Naive thymus-derived CD8-positive, alpha-beta T cell (primary cell): ENCODE measurements around the gene ABCA1. TPM values are rescaled to one million over a fixed set of nuclear protein-coding genes. Genes with fewer than 3 reads are reported as not detected.
"Not testable (repeated sequence)": the region's sequence is repeated elsewhere in the genome, so short reads cannot be mapped to it uniquely, and the experiment has no call there.

Experiments used
- ATAC-seq, 2 donors: fragments of 150-1000 bp; cut with Tn5 transposase in 1 of 2; sonication (Bioruptor Pico), chemical (Tn5 transposase) in 1 of 2; 1 replicate in 1 of 2; 2 replicates in 1 of 2; pipeline ENCODE4 v1.10.0; 2021; ENCODE audit warnings: mild to moderate bottlenecking in 2 of 2, moderate library complexity in 2 of 2
- POLR2A ChIA-PET: fragments of 350-600 bp; sonication (Branson Sonifier 250); formaldehyde crosslinking; loops from one replicate; lab custom pipeline; 2021; ENCODE audit warnings: antibody characterized with exemption; lab: Charles Lee
- DNase-seq, 10 donors: peaks; one replicate each; pipeline versions ENCODE4 v3.0.0 to v3.0.0-alpha.2; 2020 to 2022
- H3K27ac Mint-ChIP-seq, 10 donors: one replicate each; pipeline ENCODE4 v1.8.0; 2020 to 2022; ENCODE audit warnings: mild to moderate bottlenecking in 10 of 10, mixed read lengths in 10 of 10, moderate library complexity in 4 of 10, inconsistent platforms in 1 of 10
- H3K27me3 Mint-ChIP-seq, 5 donors: one replicate each; pipeline ENCODE4 v1.8.0; 2021 to 2022; ENCODE audit warnings: mixed read lengths in 5 of 5
- H3K36me3 Mint-ChIP-seq, 3 donors: one replicate each; pipeline ENCODE4 v1.8.0; 2020 to 2022; ENCODE audit warnings: mixed read lengths in 3 of 3, mild to moderate bottlenecking in 2 of 3, inconsistent platforms in 1 of 3
- H3K4me1 Mint-ChIP-seq, 4 donors: one replicate each; pipeline ENCODE4 v1.8.0; 2021 to 2022; ENCODE audit warnings: mixed read lengths in 4 of 4
- H3K4me3 Mint-ChIP-seq, 10 donors: one replicate each; pipeline ENCODE4 v1.8.0; 2020 to 2022; ENCODE audit warnings: mild to moderate bottlenecking in 10 of 10, mixed read lengths in 10 of 10, moderate library complexity in 6 of 10, inconsistent platforms in 1 of 10
- H3K9me3 Mint-ChIP-seq, 9 donors: one replicate each; pipeline ENCODE4 v1.8.0; 2020 to 2022; ENCODE audit warnings: mixed read lengths in 9 of 9, mild to moderate bottlenecking in 3 of 9, inconsistent platforms in 1 of 9, moderate library complexity in 1 of 9
- polyA plus RNA-seq, 3 donors: library from polyadenylated mRNA; unstranded; fragments of 300-500 nt; fragmentation: Illumina TruSeq; gene quantifications; one replicate each; pipeline ENCODE4 v1.2.3, GENCODE V29; 2021
- total RNA-seq, 8 experiments: library from RNA in 2 of 8; stranded (reverse) in 2 of 8; gene quantifications; one replicate each; pipeline ENCODE4 v1.2.3 and lab custom pipeline; 2021 to 2026

ABCA1 gene
- total and polyA plus RNA-seq, 5 experiments from 2014 or later = 0.13 to 0.93 (median 0.43) TPM; not detected in 1

DNA sequence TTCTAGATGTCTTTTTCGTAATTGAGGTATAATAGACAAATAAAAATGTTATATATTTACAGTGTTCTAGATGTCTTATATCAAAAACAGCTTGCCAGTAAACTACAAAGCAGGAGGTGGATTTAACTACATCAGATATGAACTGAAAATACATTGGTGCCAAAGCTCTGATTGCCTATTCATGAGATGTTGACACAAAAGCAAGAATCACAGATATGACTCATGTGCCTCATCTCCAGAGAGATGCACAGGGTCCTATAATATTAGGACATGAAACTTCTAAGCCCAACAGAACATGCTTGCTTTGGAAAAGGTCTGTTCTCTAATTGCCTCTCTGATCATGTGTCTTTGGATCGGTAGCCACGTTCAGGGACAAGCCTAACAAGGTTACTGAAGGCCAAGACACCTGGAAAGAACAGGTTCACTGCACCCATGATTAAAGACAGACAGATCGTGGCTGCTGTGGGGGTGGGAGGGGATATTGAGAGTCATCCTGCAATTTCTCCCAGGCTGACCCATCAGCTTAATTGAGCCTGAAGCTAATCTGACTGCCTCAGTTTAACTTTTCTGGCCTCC lies 16.8 kb downstream of the ABCA1 start:
- DNase-seq (no peak), ATAC-seq (no peak)
- Mint-ChIP-seq H3K9me3 (no peaks in the 10 kb centered on the region), H3K27ac (no peak overlapping the region), H3K36me3 (no peaks in the 10 kb centered on the region), H3K4me1 (peaks cover 13 to 49% (median 28%) of the 10 kb centered on the region in 4 donors), H3K27me3 (peaks cover 0 to 3% (median 0%) of the 10 kb centered on the region in 5 donors), H3K4me3 (no peak overlapping the region)
- POLR2A ChIA-PET = no interaction called here

DNA sequence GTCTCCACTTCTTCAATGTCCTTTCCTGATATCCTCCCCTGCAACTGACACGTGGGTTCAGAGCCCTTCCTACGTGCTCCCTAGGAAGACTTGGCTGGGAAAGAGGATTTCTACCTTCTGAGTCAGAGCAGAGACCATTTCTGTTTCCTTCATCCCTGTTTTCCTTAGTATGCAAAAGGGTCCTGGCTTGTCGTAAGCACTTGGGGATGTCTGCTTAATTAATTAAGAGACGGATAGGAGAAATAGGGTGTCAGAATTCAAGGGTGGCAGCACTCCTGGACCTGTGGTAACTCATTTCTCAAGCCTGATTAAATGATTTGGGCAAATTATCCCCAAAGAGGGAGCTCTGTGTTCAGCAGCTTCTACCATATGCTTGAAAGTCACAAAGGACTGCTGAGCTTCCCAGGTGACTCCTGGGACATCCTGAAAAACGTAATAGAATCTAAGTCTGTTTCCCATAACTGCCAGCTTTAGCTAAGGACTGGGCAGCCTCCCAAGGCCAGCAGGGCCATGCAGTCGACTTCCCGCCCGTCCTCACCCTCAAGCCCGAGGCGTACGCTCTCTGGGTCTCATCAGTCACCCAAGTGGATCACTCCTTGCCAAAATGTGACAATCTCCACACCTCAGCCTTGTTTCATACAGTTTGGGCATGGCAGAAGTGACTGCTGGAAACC lies 20.5 kb downstream of the ABCA1 start:
- DNase-seq (no peak), ATAC-seq (no peak)
- H3K27me3 Mint-ChIP-seq = no peaks in the 10 kb centered on the region
- H3K27ac Mint-ChIP-seq = no peak overlapping the region
- no peaks in the 10 kb centered on the region for H3K9me3 Mint-ChIP-seq
- POLR2A ChIA-PET = no interaction called here
- no peak overlapping the region for H3K4me3 Mint-ChIP-seq
- peaks cover 10 to 39% (median 26%) of the 10 kb centered on the region in 4 donors for H3K4me1 Mint-ChIP-seq
- H3K36me3 Mint-ChIP-seq = no peaks in the 10 kb centered on the region

DNA sequence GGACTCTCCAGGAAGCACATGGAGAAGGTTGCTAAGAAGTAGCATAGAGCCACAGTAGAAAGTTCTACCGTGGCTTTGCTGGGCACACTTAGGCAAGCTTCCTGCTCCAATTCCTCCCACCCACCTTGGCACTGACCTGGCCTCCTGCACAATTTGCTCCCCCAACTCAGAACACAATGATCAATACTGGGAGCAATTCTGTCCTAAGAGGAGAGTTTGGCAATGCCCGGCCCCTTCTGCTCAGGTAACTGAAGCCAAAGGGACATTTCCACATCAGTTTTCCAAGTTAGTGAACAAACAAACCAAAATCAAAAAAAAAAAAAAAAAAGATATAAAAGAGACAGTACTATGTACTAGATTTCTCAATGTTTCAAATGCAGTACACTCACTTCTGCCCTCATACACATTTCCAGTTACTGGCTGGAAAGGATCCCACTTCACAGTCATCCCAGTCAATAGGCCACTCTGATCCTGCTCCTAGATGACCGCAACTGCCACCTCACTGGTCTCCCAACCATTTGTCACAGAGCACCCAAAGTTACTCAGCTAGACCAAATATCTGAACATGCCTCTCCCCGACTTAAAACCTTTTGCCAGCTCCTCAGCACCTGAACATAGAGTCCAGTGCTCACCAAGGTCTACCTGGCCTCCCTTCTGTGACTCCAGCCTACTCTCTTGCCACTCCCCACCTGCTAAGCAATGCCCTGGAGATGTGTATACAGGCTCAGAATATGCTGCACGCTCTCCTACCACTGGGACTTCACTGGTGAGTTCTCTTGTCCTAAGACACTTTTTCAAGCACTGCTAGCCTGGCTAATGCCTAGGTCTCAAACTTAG lies 21.3 kb downstream of the ABCA1 start:
- ATAC-seq = no peak
- peak overlapping the region in 1 of 10 donors; percentile 18 for H3K27ac Mint-ChIP-seq
- no peak overlapping the region for H3K4me3 Mint-ChIP-seq

DNA sequence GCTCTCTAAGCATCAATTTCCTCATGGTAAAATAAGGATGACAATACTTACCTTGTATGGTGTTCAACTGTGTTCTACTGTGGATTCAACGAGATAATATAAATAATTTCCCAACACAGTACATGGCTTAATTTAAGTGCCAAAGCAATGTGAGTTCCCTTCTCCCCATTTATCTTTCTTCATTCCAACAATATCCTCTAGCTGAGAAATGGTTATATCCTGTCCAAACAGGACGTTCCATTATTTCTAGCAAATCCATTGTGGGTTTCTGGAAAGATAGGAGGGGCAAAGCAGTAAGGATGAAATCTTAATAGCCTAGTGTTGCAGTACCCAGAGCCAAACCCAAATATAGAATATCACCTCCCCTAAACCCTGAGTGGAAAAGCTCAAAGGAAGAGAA lies 22.0 kb downstream of the ABCA1 start:
- Mint-ChIP-seq H3K4me1 (peaks cover 10 to 31% (median 27%) of the 10 kb centered on the region in 4 donors), H3K27me3 (no peaks in the 10 kb centered on the region), H3K4me3 (no peak overlapping the region), H3K9me3 (no peaks in the 10 kb centered on the region), H3K27ac (no peak overlapping the region), H3K36me3 (peaks cover 0 to 2% (median 0%) of the 10 kb centered on the region in 3 donors)
- ATAC-seq = no peak
- POLR2A ChIA-PET = no interaction called here
- no peak for DNase-seq

More for the DNA sequence above, 21.3 kb downstream of the ABCA1 start:
- no peaks in the 10 kb centered on the region for H3K36me3 Mint-ChIP-seq
- POLR2A ChIA-PET = no interaction called here
- no peak for DNase-seq
- no peaks in the 10 kb centered on the region for H3K9me3 Mint-ChIP-seq
- no peaks in the 10 kb centered on the region for H3K27me3 Mint-ChIP-seq
- H3K4me1 Mint-ChIP-seq = peaks cover 10 to 34% (median 26%) of the 10 kb centered on the region in 4 donors

DNA sequence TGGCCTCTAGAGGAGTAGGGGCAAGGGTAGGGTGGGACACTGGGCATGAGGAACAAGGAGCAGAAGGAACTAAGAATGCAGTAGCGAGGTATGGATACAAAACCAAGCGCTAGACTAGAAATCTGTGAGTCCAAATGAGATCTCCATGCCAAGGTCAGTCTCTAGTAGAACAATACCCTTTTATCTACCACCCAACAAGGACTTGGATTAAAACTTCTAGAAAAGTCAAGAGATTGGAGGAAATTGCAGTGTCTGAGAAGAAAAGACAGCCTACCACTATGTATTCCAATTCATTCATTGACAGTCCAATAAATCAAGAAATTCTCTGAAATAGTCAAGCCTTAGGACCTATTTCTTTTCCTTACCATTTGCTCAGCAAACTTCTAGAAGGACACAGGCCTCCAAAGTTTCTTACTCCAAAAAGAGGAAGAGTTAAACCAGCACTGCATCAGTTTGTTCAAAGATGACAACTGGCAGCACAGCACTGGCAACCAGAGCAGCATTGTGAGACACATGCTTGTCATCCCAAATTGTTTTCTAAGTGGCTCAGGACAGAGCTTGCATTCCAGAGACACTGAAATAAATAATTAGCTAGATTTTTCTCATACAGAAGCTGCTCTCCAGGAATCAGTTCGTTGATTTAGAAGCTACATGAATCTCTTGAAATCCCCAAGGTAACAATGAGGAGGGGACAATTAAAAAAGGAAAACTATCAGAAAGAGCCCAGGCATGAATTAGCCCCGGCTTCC lies 22.6 kb downstream of the ABCA1 start:
- Mint-ChIP-seq H3K9me3 (no peaks in the 10 kb centered on the region), H3K4me1 (peaks cover 11 to 34% (median 30%) of the 10 kb centered on the region in 4 donors), H3K27ac (no peak overlapping the region), H3K36me3 (peaks cover 0 to 2% (median 0%) of the 10 kb centered on the region in 3 donors), H3K4me3 (no peak overlapping the region), H3K27me3 (no peaks in the 10 kb centered on the region)
- POLR2A ChIA-PET = no interaction called here
- no peak for DNase-seq
- no peak for ATAC-seq

DNA sequence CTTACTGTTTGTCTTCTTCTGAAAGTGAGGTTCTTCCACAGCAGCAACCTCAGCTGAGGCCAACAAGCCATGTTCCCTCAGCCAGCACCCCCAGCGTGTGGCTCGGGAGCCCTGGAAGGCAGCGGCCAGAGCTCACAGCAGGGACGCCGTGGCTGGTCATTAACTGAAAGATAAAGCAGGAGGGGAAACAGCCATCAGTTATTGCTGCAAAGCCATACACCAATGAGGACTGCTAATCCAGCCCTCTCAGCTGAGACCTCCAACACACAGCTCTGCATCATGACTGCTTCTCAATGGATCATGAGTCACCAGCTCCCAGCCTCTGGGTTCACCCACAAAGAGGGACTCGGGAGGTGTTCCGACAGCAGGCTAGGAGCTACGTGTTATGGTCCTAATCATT lies 24.3 kb downstream of the ABCA1 start:
- Mint-ChIP-seq H3K4me1 (peaks cover 11 to 33% (median 23%) of the 10 kb centered on the region in 4 donors), H3K4me3 (no peak overlapping the region), H3K27me3 (no peaks in the 10 kb centered on the region), H3K36me3 (peaks cover 0 to 3% (median 0%) of the 10 kb centered on the region in 3 donors), H3K9me3 (no peaks in the 10 kb centered on the region), H3K27ac (no peak overlapping the region)
- ATAC-seq (no peak), DNase-seq (no peak)
- POLR2A ChIA-PET = interaction anchor here (0.6 to 0.7 kb wide), 2 partner anchors 35 to 56 kb away, joined by 3 read pairs; no protein-coding TSS in a partner anchor

DNA sequence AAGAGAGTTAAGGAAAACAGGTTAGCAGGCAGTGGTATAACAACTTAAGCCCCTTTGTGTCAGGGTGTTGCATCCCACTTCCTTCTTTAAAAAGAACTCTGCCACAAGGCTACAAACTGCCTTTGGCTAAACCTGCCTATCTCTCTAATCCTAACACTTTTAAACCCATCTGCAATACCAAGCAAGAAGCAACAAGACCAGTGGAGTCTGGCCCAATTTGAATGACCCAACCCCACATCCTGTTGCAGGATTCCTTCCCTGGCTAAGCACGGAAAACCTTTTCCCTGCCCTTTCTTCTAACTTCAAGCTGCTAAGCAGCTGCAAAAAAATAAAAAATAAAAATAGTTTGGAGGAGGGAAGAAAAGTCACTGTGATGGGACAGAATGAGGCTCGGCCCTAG lies 27.1 kb downstream of the ABCA1 start:
- Mint-ChIP-seq H3K4me3 (no peak overlapping the region), H3K4me1 (peaks cover 9 to 25% (median 18%) of the 10 kb centered on the region in 4 donors), H3K27ac (peak overlapping the region in 1 of 10 donors; percentile 18), H3K36me3 (peaks cover 0 to 7% (median 4%) of the 10 kb centered on the region in 3 donors), H3K9me3 (no peaks in the 10 kb centered on the region), H3K27me3 (no peaks in the 10 kb centered on the region)
- ATAC-seq (no peak), DNase-seq (no peak)
- POLR2A ChIA-PET = no interaction called here

DNA sequence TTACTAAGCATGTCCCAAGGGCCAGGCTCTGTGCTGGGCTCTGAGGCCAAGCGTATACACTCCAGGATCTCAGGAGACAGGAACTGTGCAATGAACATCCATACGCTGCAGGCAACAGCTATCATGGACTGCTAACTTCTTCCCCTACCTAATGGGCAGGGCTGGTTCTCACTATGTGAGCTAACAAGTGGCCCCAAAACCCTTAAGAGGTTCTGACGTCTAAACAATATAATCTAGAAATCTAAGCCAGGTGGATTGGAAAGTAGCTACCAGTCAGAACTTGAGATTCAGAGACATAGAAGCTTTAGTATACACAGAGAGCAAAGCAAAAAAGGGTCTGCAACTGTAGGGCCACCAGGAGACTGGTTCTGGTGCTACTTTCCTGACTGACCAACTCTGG lies 27.6 kb downstream of the ABCA1 start:
- Mint-ChIP-seq H3K4me1 (peaks cover 9 to 25% (median 18%) of the 10 kb centered on the region in 4 donors), H3K36me3 (peaks cover 0 to 7% (median 4%) of the 10 kb centered on the region in 3 donors), H3K9me3 (no peaks in the 10 kb centered on the region), H3K27ac (no peak overlapping the region), H3K4me3 (no peak overlapping the region), H3K27me3 (no peaks in the 10 kb centered on the region)
- ATAC-seq (no peak), DNase-seq (no peak)
- POLR2A ChIA-PET = no interaction called here

DNA sequence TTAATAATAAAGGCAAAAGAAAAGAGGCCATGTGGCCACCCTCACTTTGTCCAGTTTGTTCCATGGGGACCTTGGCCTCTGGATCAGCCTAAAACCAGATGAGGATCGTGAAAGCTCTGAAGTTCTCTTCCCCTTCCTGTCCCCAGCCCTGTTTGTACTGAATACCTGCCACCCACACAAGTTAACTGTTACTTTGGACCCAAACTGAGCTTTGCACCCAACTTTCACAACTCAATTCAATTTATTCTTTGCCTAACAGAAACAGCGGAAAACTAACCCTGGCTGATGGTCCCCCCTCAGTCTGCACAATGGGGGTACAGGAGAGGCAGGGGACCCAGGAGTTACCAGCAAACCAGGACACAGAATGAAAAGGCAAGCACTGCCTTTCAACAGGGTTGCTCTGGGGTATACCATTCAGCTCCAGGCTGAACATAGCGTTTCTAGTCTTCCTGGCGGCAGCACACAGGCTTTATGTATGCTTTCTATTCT lies 28.2 kb downstream of the ABCA1 start:
- POLR2A ChIA-PET = no interaction called here
- H3K27ac Mint-ChIP-seq = peak overlapping the region in 1 of 10 donors; percentile 70
- H3K9me3 Mint-ChIP-seq = no peaks in the 10 kb centered on the region
- H3K4me1 Mint-ChIP-seq = peaks cover 9 to 26% (median 17%) of the 10 kb centered on the region in 4 donors
- no peak for DNase-seq
- peaks cover 0 to 7% (median 4%) of the 10 kb centered on the region in 3 donors for H3K36me3 Mint-ChIP-seq
- no peak overlapping the region for H3K4me3 Mint-ChIP-seq
- no peak for ATAC-seq
- no peaks in the 10 kb centered on the region for H3K27me3 Mint-ChIP-seq

DNA sequence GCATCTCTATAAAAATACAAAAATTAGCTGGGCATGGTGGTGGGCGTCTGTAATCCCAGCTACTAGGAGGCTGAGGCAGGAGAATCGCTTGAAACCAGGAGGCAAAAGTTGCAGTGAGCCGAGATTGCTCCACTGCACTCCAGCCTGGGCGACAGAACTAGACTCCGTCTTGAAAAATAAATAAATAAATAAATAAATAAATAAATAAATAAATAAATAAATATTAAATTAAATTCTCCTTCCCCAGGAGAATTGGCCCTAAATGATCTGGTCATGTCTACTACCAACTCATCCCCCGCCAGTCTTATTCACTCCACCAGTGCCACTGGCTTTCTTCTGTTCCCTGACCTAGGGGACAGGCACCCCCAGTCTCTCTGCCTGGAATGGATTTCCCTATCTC lies 29.6 kb downstream of the ABCA1 start:
- POLR2A ChIA-PET, H3K27ac Mint-ChIP-seq, H3K9me3 Mint-ChIP-seq, H3K4me3 Mint-ChIP-seq, H3K27me3 Mint-ChIP-seq, DNase-seq, ATAC-seq, H3K36me3 Mint-ChIP-seq: not testable (repeated sequence)
- peaks cover 9 to 34% (median 18%) of the 10 kb centered on the region in 4 donors for H3K4me1 Mint-ChIP-seq

DNA sequence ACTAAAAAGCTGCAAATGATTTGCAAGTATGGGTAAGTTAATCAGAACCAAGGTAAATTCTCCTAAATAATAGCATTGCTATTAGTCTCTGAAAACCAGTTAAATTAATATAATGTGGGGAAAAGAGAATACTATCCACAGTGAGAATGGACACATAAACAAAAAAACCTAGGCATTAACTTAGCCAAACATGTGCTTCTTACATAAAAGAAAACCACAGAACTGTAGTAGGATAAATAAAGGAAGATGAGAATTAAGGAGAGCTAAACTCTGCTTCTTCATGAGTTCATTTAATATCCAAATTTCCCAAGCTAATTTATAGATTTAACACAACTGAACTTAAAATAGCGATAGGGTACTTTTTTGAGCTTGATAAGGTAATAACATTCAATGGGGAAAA lies 31.8 kb downstream of the ABCA1 start:
- no peak overlapping the region for H3K4me3 Mint-ChIP-seq
- H3K27me3 Mint-ChIP-seq = no peaks in the 10 kb centered on the region
- ATAC-seq = no peak
- peaks cover 0 to 7% (median 2%) of the 10 kb centered on the region in 3 donors for H3K36me3 Mint-ChIP-seq
- DNase-seq = no peak
- H3K9me3 Mint-ChIP-seq = no peaks in the 10 kb centered on the region
- H3K27ac Mint-ChIP-seq = no peak overlapping the region
- POLR2A ChIA-PET = no interaction called here
- peaks cover 9 to 33% (median 17%) of the 10 kb centered on the region in 4 donors for H3K4me1 Mint-ChIP-seq

DNA sequence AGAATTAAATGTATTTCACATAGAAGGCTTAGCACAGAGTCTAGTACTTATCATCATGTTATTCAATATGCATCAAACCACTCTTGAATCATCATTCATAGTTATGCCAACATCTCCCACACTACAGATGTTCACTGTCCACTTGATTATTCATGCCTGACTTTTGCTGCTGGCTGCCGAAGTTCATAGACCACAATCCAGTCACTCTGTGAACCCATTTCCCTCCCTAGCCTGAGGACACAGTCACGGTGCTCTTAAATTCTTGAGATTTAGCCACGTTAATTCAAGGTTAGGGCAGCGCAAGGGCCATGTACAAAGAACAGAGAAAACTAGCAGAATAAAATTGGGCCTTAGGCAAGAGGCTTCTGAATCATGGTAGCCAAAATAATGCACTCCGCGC lies 32.4 kb downstream of the ABCA1 start:
- H3K4me3 Mint-ChIP-seq = no peak overlapping the region
- H3K9me3 Mint-ChIP-seq = no peaks in the 10 kb centered on the region
- POLR2A ChIA-PET = no interaction called here
- H3K36me3 Mint-ChIP-seq = peaks cover 0 to 7% (median 2%) of the 10 kb centered on the region in 3 donors
- peaks cover 6 to 27% (median 15%) of the 10 kb centered on the region in 4 donors for H3K4me1 Mint-ChIP-seq
- ATAC-seq (no peak), DNase-seq (no peak)
- H3K27ac Mint-ChIP-seq = no peak overlapping the region
- no peaks in the 10 kb centered on the region for H3K27me3 Mint-ChIP-seq
